Measurements from ENCODE around the gene ADGRG4.

Gene ADGRG4

DNA sequence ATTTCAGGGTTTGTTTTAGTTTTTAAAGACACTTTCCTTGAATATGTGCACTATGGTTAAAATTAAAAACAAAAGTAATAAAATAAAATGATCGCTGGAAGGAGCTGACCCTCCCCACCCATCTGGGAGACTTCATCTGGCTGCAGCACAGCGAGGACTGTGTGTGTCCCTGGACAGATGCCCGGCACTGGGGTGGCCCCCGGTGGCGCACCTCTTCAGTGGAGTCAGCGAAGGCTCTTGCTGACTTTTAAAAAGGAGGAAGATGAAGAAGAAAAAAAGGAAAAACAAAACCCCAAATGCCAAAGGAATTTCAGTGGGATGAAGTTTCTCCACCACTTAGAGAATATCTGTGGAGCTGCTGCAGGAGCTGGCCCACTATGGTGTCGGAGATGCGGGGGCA, 5.4 kb upstream of the ADGRG4 start:
- Histone ChIP-seq H3K4me1 (ENCODE audit: control extremely low read depth in 1 of 4, control insufficient read depth in 4 of 4, insufficient read depth in 4 of 4, low read length in 3 of 4) (no peaks in the 10 kb centered on the region), H3K9me3 (ENCODE audit: control extremely low read depth in 1 of 5, control insufficient read depth in 4 of 5, insufficient read depth in 2 of 5, low read depth in 1 of 5, low read length in 4 of 5) (no peaks in the 10 kb centered on the region), H3K36me3 (ENCODE audit: control insufficient read depth in 4 of 4, insufficient read depth in 4 of 4, low read length in 3 of 4) (no peaks in the 10 kb centered on the region), H3K27me3 (replicated peaks in 2 of 5; ENCODE audit: control insufficient read depth in 4 of 5, insufficient read depth in 5 of 5, low read length in 4 of 5) (peaks cover 0 to 3% (median 0%) of the 10 kb centered on the region in 5 experiments), H3K4me3 (ENCODE audit: control insufficient read depth in 1 of 7, extremely low read depth in 1 of 7, insufficient read depth in 4 of 7, low read depth in 2 of 7, low read length in 6 of 7) (no peak overlapping the region), H3K27ac (ENCODE audit: insufficient read depth in 1 of 2, low read depth in 1 of 2, low read length in 2 of 2, poor library complexity in 1 of 2, severe bottlenecking in 2 of 2) (no peak overlapping the region)
- ChIA-PET CTCF (no interaction called here), POLR2A (no interaction called here)
- 89% methylated on average over 3 of the region's 8 CpGs for WGBS (ENCODE audit: insufficient coverage)
- DNase-seq: no peak

DNA sequence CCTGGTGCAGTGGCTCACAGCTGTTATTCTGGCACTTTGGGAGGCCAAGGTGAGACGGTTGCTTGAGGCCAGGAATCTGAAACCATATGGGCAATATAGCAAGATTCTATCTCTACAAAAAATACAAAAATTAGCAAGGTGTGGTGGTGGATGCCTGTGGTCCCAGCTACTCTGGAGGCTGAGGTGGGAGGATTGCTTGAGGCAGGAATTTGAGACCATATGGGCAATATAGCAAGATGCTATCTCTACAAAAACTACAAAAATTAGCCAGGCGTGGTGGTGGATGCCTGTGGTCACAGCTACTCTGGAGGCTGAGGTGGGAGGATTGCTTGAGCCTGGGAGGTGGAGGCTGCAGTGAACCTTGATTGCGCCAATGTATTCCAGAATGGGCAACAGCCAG, 2.3 kb downstream of the ADGRG4 start:
- no peaks in the 10 kb centered on the region for H3K27me3 ChIP-seq (replicated peaks in 2 of 5; ENCODE audit: control insufficient read depth in 4 of 5, insufficient read depth in 5 of 5, low read length in 4 of 5)
- H3K4me3 ChIP-seq (ENCODE audit: control insufficient read depth in 1 of 7, extremely low read depth in 1 of 7, insufficient read depth in 4 of 7, low read depth in 2 of 7, low read length in 6 of 7): no peak overlapping the region
- WGBS (ENCODE audit: insufficient coverage): 100% methylated on average over 2 of the region's 3 CpGs
- CTCF ChIA-PET: no interaction called here
- POLR2A ChIA-PET: no interaction called here
- H3K4me1 ChIP-seq (ENCODE audit: control extremely low read depth in 1 of 4, control insufficient read depth in 4 of 4, insufficient read depth in 4 of 4, low read length in 3 of 4): no peaks in the 10 kb centered on the region
- H3K27ac ChIP-seq (ENCODE audit: insufficient read depth in 1 of 2, low read depth in 1 of 2, low read length in 2 of 2, poor library complexity in 1 of 2, severe bottlenecking in 2 of 2): no peak overlapping the region
- H3K9me3 ChIP-seq (ENCODE audit: control extremely low read depth in 1 of 5, control insufficient read depth in 4 of 5, insufficient read depth in 2 of 5, low read depth in 1 of 5, low read length in 4 of 5): no peaks in the 10 kb centered on the region
- no peak for DNase-seq
- H3K36me3 ChIP-seq (ENCODE audit: control insufficient read depth in 4 of 4, insufficient read depth in 4 of 4, low read length in 3 of 4): no peaks in the 10 kb centered on the region

DNA sequence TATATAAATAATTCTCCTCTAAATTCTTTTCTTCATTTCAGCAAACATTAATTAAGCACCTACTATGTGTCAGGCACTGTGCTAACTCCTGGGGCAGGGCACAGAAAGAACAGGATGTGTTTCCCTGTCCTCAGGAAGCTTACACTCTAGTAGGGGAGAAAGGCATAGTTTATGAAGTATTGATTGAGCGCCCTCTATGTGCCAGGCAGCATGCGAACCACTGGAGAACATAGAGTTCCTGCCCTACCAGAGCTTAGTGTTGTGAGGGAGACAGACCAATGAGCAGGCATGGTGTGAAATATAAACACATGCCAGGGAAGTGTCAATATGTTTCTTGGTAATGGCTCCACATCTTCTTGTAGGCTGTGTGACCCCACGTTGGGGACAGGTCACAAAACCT, 3.7 kb downstream of the ADGRG4 start:
- 48% methylated on average over 2 of the region's 3 CpGs for WGBS (ENCODE audit: insufficient coverage)
- Histone ChIP-seq H3K9me3 (ENCODE audit: control extremely low read depth in 1 of 5, control insufficient read depth in 4 of 5, insufficient read depth in 2 of 5, low read depth in 1 of 5, low read length in 4 of 5) (no peaks in the 10 kb centered on the region), H3K27ac (ENCODE audit: insufficient read depth in 1 of 2, low read depth in 1 of 2, low read length in 2 of 2, poor library complexity in 1 of 2, severe bottlenecking in 2 of 2) (no peak overlapping the region), H3K27me3 (replicated peaks in 2 of 5; ENCODE audit: control insufficient read depth in 4 of 5, insufficient read depth in 5 of 5, low read length in 4 of 5) (no peaks in the 10 kb centered on the region), H3K36me3 (ENCODE audit: control insufficient read depth in 4 of 4, insufficient read depth in 4 of 4, low read length in 3 of 4) (no peaks in the 10 kb centered on the region), H3K4me1 (ENCODE audit: control extremely low read depth in 1 of 4, control insufficient read depth in 4 of 4, insufficient read depth in 4 of 4, low read length in 3 of 4) (no peaks in the 10 kb centered on the region), H3K4me3 (ENCODE audit: control insufficient read depth in 1 of 7, extremely low read depth in 1 of 7, insufficient read depth in 4 of 7, low read depth in 2 of 7, low read length in 6 of 7) (no peak overlapping the region)
- no peak for DNase-seq
- POLR2A ChIA-PET: no interaction called here
- CTCF ChIA-PET: no interaction called here

DNA sequence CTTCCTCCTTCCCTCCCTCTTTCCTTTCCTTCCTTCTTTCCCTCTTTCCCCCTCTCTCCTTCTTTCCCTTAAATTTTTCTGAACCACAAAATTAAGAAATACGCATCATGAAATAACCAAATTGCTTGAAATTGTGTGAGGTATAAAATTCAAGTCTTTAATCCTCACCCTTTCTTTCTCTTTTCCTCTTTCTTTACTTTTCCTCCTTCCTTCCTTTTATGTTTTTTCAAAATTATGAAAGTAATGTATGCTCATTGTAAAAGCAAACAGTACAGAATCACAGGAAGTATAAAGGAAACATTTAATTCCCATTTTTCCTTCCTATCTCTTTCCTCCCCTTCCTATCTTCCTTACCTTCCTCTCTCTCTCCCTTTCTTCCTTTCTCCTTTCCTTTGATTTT, 5.4 kb downstream of the ADGRG4 start:
- POLR2A ChIA-PET: no interaction called here
- H3K9me3 ChIP-seq (ENCODE audit: control extremely low read depth in 1 of 5, control insufficient read depth in 4 of 5, insufficient read depth in 2 of 5, low read depth in 1 of 5, low read length in 4 of 5): no peaks in the 10 kb centered on the region
- WGBS (ENCODE audit: insufficient coverage): no CpG with 5 or more reads among the region's 1 CpG
- DNase-seq: no peak
- H3K36me3 ChIP-seq (ENCODE audit: control insufficient read depth in 4 of 4, insufficient read depth in 4 of 4, low read length in 3 of 4): no peaks in the 10 kb centered on the region
- no peak overlapping the region for H3K27ac ChIP-seq (ENCODE audit: insufficient read depth in 1 of 2, low read depth in 1 of 2, low read length in 2 of 2, poor library complexity in 1 of 2, severe bottlenecking in 2 of 2)
- CTCF ChIA-PET: no interaction called here
- no peak overlapping the region for H3K4me3 ChIP-seq (ENCODE audit: control insufficient read depth in 1 of 7, extremely low read depth in 1 of 7, insufficient read depth in 4 of 7, low read depth in 2 of 7, low read length in 6 of 7)
- no peaks in the 10 kb centered on the region for H3K4me1 ChIP-seq (ENCODE audit: control extremely low read depth in 1 of 4, control insufficient read depth in 4 of 4, insufficient read depth in 4 of 4, low read length in 3 of 4)
- H3K27me3 ChIP-seq (replicated peaks in 2 of 5; ENCODE audit: control insufficient read depth in 4 of 5, insufficient read depth in 5 of 5, low read length in 4 of 5): no peaks in the 10 kb centered on the region

DNA sequence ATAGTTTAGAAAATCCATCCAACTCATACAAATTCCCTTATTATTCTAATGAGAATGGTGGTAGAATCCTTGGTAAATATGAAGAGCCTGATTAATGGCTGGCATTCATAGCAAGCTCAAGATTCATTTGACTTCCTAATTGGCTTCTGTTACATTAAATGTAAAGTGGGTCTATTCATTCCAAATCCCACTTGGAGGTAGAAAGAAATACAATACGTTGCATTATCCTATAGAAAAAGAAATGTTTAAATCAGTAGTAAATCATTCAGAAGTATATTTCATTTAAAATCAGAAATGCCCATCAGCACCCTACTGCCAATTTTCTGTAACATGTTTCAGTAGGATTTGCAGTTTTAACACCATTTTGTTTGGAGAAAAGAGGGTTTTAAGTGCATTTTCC, 6.7 kb downstream of the ADGRG4 start:
- POLR2A ChIA-PET: no interaction called here

DNA sequence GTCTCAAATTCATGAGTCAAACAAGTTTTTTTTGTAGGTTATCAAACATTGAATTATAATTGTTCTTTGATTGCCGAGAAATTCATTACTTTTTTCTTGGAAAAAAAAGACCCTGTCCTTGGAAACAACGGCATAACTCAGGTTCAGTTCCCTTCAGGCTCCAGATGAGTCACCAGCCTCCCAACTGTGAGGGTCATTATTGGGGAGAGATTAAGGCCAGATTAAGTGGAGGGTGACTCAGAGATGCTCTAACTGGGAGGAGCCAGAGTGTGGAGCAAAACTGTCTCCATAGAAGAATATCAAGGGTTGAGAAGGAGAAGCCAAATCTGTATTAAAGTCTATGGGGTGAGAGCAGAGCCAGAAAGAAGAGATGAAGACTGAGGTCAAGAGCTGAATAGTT, 9.6 kb downstream of the ADGRG4 start:
- Histone ChIP-seq H3K27ac (ENCODE audit: insufficient read depth in 1 of 2, low read depth in 1 of 2, low read length in 2 of 2, poor library complexity in 1 of 2, severe bottlenecking in 2 of 2) (no peak overlapping the region), H3K4me1 (ENCODE audit: control extremely low read depth in 1 of 4, control insufficient read depth in 4 of 4, insufficient read depth in 4 of 4, low read length in 3 of 4) (no peaks in the 10 kb centered on the region), H3K36me3 (ENCODE audit: control insufficient read depth in 4 of 4, insufficient read depth in 4 of 4, low read length in 3 of 4) (no peaks in the 10 kb centered on the region), H3K4me3 (ENCODE audit: control insufficient read depth in 1 of 7, extremely low read depth in 1 of 7, insufficient read depth in 4 of 7, low read depth in 2 of 7, low read length in 6 of 7) (no peak overlapping the region), H3K9me3 (ENCODE audit: control extremely low read depth in 1 of 5, control insufficient read depth in 4 of 5, insufficient read depth in 2 of 5, low read depth in 1 of 5, low read length in 4 of 5) (no peaks in the 10 kb centered on the region), H3K27me3 (replicated peaks in 2 of 5; ENCODE audit: control insufficient read depth in 4 of 5, insufficient read depth in 5 of 5, low read length in 4 of 5) (no peaks in the 10 kb centered on the region)
- ChIA-PET CTCF (no interaction called here), POLR2A (no interaction called here)
- WGBS (ENCODE audit: insufficient coverage): 90% methylated on average over 2 of the region's 2 CpGs
- DNase-seq: no peak

More for the DNA sequence above, 6.7 kb downstream of the ADGRG4 start:
- no peak for DNase-seq
- Histone ChIP-seq H3K27ac (ENCODE audit: insufficient read depth in 1 of 2, low read depth in 1 of 2, low read length in 2 of 2, poor library complexity in 1 of 2, severe bottlenecking in 2 of 2) (no peak overlapping the region), H3K4me1 (ENCODE audit: control extremely low read depth in 1 of 4, control insufficient read depth in 4 of 4, insufficient read depth in 4 of 4, low read length in 3 of 4) (no peaks in the 10 kb centered on the region), H3K36me3 (ENCODE audit: control insufficient read depth in 4 of 4, insufficient read depth in 4 of 4, low read length in 3 of 4) (no peaks in the 10 kb centered on the region), H3K27me3 (replicated peaks in 2 of 5; ENCODE audit: control insufficient read depth in 4 of 5, insufficient read depth in 5 of 5, low read length in 4 of 5) (no peaks in the 10 kb centered on the region), H3K9me3 (ENCODE audit: control extremely low read depth in 1 of 5, control insufficient read depth in 4 of 5, insufficient read depth in 2 of 5, low read depth in 1 of 5, low read length in 4 of 5) (no peaks in the 10 kb centered on the region), H3K4me3 (ENCODE audit: control insufficient read depth in 1 of 7, extremely low read depth in 1 of 7, insufficient read depth in 4 of 7, low read depth in 2 of 7, low read length in 6 of 7) (no peak overlapping the region)
- WGBS (ENCODE audit: insufficient coverage): no CpG with 5 or more reads among the region's 1 CpG
- CTCF ChIA-PET: no interaction called here

DNA sequence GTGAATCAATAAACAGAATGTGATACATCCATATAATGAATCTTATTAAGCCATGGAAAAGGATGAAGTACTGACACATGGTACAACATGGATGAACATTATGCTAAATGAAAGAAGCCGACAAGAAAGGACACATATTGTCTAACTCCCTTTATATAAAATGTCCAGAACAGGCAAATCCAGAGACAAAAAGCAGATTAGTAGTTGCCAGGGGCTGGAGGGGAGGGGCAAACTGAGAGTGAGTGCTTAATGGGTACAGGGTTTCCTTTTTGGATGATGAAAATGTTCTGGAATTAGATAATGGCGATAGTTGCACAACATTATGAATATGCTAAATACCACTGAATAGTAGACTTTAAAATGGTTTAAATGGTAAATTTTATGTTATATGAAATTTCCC, 17.4 kb downstream of the ADGRG4 start:
- no peaks in the 10 kb centered on the region for H3K4me1 ChIP-seq (ENCODE audit: control extremely low read depth in 1 of 4, control insufficient read depth in 4 of 4, insufficient read depth in 4 of 4, low read length in 3 of 4)
- CTCF ChIA-PET: no interaction called here
- POLR2A ChIA-PET: no interaction called here
- no peak for DNase-seq
- H3K36me3 ChIP-seq (ENCODE audit: control insufficient read depth in 4 of 4, insufficient read depth in 4 of 4, low read length in 3 of 4): no peaks in the 10 kb centered on the region
- no peak overlapping the region for H3K4me3 ChIP-seq (ENCODE audit: control insufficient read depth in 1 of 7, extremely low read depth in 1 of 7, insufficient read depth in 4 of 7, low read depth in 2 of 7, low read length in 6 of 7)
- no CpG with 5 or more reads among the region's 2 CpGs for WGBS (ENCODE audit: insufficient coverage)
- no peak overlapping the region for H3K27ac ChIP-seq (ENCODE audit: insufficient read depth in 1 of 2, low read depth in 1 of 2, low read length in 2 of 2, poor library complexity in 1 of 2, severe bottlenecking in 2 of 2)
- peaks cover 0 to 2% (median 0%) of the 10 kb centered on the region in 5 experiments for H3K27me3 ChIP-seq (replicated peaks in 2 of 5; ENCODE audit: control insufficient read depth in 4 of 5, insufficient read depth in 5 of 5, low read length in 4 of 5)
- H3K9me3 ChIP-seq (ENCODE audit: control extremely low read depth in 1 of 5, control insufficient read depth in 4 of 5, insufficient read depth in 2 of 5, low read depth in 1 of 5, low read length in 4 of 5): no peaks in the 10 kb centered on the region

Data from common myeloid progenitor, CD34-positive (primary cell).